Activated CD4-positive, alpha-beta T cell treated with anti-CD3 and anti-CD28 coated beads for 36 hours (primary cell): ENCODE measurements around the gene RIPOR2. TPM values are rescaled to one million over a fixed set of nuclear protein-coding genes. Genes with fewer than 3 reads are reported as not detected.
"Not testable (repeated sequence)": the region's sequence is repeated elsewhere in the genome, so short reads cannot be mapped to it uniquely, and the experiment has no call there.

Source experiments
- ATAC-seq: fragments of 200-7000 bp; cut with Tn5 transposase; one replicate; pipeline ENCODE4 v1.10.0; 2021; ENCODE audit warnings: mild to moderate bottlenecking, moderate library complexity
- CTCF ChIA-PET: fragments of 350-600 bp; sonication (Branson Sonifier 250); formaldehyde crosslinking; loops from one replicate; lab custom pipeline; 2021; ENCODE audit warnings: antibody characterized with exemption; lab: Charles Lee
- POLR2A ChIA-PET: fragments of 350-600 bp; sonication (Branson Sonifier 250); formaldehyde crosslinking; loops from one replicate; lab custom pipeline; 2021; ENCODE audit warnings: antibody characterized with exemption, inconsistent platforms; lab: Charles Lee
- DNase-seq: peaks from one replicate; pipeline ENCODE4 v3.0.0-alpha.2; 2020
- H3K27ac Mint-ChIP-seq: one replicate; pipeline ENCODE4 v1.8.0; 2021; ENCODE audit warnings: mixed read lengths
- H3K27me3 Mint-ChIP-seq: one replicate; pipeline ENCODE4 v1.8.0; 2021; ENCODE audit warnings: mixed read lengths
- H3K36me3 Mint-ChIP-seq: one replicate; pipeline ENCODE4 v1.8.0; 2021; ENCODE audit warnings: low read depth, mixed read lengths
- H3K4me1 Mint-ChIP-seq: one replicate; pipeline ENCODE4 v1.8.0; 2021; ENCODE audit warnings: mixed read lengths
- H3K4me3 Mint-ChIP-seq: one replicate; pipeline ENCODE4 v1.8.0; 2021; ENCODE audit warnings: mild to moderate bottlenecking, moderate library complexity, mixed read lengths
- H3K9me3 Mint-ChIP-seq: one replicate; pipeline ENCODE4 v1.8.0; 2021; ENCODE audit warnings: low read depth, mixed read lengths
- intact Hi-C, 2 experiments: fragments of 100-400 bp; cut with DNase I in 1 of 2; cut with micrococcal nuclease in 1 of 2; formaldehyde crosslinking; loops; one replicate each; pipeline versions ENCODE4 v1.14.2 to v1.15.1; 2022 to 2024; cut with DNase I, micrococcal nuclease
- total RNA-seq, 2 experiments: library from RNA; stranded (reverse); gene quantifications; one replicate each; pipeline ENCODE4 v1.2.3, GENCODE V29; 2021

Gene RIPOR2
- total RNA-seq, 2 experiments from 2014 or later: 60.0 to 67.0 TPM

DNA sequence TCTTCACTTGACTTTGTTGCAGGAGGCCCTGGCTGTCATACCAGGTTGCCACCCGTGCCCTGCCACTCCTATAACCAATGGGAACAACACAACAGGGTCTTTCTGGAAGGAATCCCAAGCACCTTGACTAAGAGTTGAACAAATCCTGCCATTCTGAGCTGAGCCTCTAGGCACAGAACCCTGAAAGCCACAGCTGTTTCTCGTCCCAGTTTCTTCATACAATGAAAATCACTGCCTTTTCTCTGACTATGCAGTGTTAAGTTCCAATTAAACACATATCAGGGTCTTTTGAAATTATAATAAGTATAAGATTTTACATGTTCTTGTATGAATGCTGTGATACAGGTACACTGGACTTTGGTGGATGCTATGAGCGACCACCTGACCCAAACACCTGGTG lies 54.4 kb downstream of the RIPOR2 start:
- Mint-ChIP-seq H3K36me3 (peaks cover 58% of the 10 kb centered on the region), H3K27ac (peak overlapping the region; percentile 82), H3K9me3 (peaks cover 12% of the 10 kb centered on the region), H3K4me1 (peaks cover 83% of the 10 kb centered on the region), H3K4me3 (no peak overlapping the region), H3K27me3 (no peaks in the 10 kb centered on the region)
- DNase-seq: no peak
- POLR2A ChIA-PET: interaction anchor here (1.1 kb wide), 1 partner anchor 24 kb away, joined by 3 read pairs; no protein-coding TSS in a partner anchor
- intact Hi-C loops: no loop called here
- CTCF ChIA-PET: interaction anchor here (0.8 to 4.9 kb wide), 13 partner anchors 9 to 157 kb away, joined by 3 to 30 read pairs (median 5); no protein-coding TSS in a partner anchor
- ATAC-seq: no peak

DNA sequence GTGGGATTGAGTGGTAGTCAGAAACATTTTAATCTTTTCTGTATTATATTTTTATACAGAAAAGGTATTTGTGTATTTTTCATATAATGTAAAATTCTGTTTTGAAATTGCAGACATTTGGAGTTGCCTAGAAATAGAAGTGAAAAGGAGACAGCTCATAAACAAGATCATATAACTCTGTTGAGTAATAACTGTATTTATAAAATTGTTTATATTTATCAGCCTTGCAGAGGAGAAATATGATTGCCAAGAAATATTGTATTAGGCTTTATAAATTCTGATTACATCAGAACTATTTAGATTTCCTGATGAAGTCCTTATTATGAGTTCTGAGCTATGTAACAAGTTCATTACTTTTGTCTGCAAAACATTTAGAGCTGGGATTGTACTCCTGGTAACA lies 55.3 kb downstream of the RIPOR2 start:
- ChIA-PET POLR2A (interaction anchor here (1.1 kb wide), 1 partner anchor 25 kb away, joined by 3 read pairs; no protein-coding TSS in a partner anchor), CTCF (interaction anchor here (0.7 to 4.9 kb wide), 7 partner anchors 18 to 138 kb away, joined by 3 to 30 read pairs (median 5); partner anchors contain the start of gene RIPOR2)
- Mint-ChIP-seq H3K27me3 (no peaks in the 10 kb centered on the region), H3K4me3 (no peak overlapping the region), H3K4me1 (peaks cover 84% of the 10 kb centered on the region), H3K36me3 (peaks cover 63% of the 10 kb centered on the region), H3K27ac (peak overlapping the region; percentile 47), H3K9me3 (peaks cover 12% of the 10 kb centered on the region)
- DNase-seq: no peak
- intact Hi-C loops: no loop called here
- no peak for ATAC-seq

DNA sequence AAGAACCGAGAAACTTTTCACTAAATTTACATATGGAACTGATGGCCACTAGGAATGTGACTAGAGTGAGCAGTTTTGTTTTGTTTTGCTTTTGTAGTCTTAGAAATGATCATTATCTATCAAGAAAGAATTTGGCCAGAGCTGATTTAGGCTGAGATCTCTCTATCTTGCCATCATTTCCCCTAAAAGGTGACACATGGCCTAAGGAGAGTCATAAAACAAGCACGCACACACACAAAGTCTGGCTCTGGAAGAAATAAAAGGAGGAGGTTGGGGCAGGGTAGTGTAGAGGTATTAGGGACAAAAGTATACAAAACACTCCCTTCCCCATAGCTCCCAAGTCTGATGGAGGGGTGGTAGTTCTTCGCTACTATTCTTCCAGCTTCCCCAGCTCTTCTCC lies 56.4 kb downstream of the RIPOR2 start:
- CTCF ChIA-PET: interaction anchor here (0.6 to 4.9 kb wide), 8 partner anchors 19 to 112 kb away, joined by 3 to 30 read pairs (median 4); no protein-coding TSS in a partner anchor
- Mint-ChIP-seq H3K4me1 (peaks cover 85% of the 10 kb centered on the region), H3K9me3 (peaks cover 12% of the 10 kb centered on the region), H3K36me3 (peaks cover 66% of the 10 kb centered on the region), H3K27me3 (no peaks in the 10 kb centered on the region), H3K27ac (peak overlapping the region; percentile 71), H3K4me3 (no peak overlapping the region)
- POLR2A ChIA-PET: no interaction called here
- ATAC-seq: no peak
- no peak for DNase-seq
- intact Hi-C loops: no loop called here

DNA sequence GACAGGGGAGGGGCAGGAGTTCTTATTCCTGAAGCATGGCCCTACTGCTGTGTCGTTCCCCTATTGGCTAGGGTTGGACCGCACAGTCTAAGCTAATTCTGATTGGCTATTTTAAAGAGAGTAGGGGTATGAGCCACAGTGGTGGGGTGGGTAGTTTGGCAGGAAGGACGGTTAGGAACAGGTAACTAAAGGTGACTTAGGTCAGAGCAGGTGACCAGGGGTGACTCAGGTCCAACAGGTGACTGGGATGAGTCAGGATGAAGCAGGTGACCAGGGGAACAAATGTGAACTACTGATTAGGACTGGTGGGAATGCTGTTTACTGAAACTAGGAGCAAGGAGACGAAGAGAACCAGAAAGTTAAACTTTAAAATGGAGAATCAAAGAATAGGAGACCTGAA lies 58.0 kb downstream of the RIPOR2 start:
- POLR2A ChIA-PET, H3K4me3 Mint-ChIP-seq, intact Hi-C loops, ATAC-seq, H3K27me3 Mint-ChIP-seq, DNase-seq: not testable (repeated sequence)
- H3K27ac Mint-ChIP-seq: peak overlapping the region; percentile 40
- H3K4me1 Mint-ChIP-seq: peaks cover 75% of the 10 kb centered on the region
- peaks cover 12% of the 10 kb centered on the region for H3K9me3 Mint-ChIP-seq
- CTCF ChIA-PET: interaction anchor here (0.9 to 1.7 kb wide), 2 partner anchors 52 to 114 kb away, joined by 3 to 7 read pairs; no protein-coding TSS in a partner anchor
- peaks cover 75% of the 10 kb centered on the region for H3K36me3 Mint-ChIP-seq

DNA sequence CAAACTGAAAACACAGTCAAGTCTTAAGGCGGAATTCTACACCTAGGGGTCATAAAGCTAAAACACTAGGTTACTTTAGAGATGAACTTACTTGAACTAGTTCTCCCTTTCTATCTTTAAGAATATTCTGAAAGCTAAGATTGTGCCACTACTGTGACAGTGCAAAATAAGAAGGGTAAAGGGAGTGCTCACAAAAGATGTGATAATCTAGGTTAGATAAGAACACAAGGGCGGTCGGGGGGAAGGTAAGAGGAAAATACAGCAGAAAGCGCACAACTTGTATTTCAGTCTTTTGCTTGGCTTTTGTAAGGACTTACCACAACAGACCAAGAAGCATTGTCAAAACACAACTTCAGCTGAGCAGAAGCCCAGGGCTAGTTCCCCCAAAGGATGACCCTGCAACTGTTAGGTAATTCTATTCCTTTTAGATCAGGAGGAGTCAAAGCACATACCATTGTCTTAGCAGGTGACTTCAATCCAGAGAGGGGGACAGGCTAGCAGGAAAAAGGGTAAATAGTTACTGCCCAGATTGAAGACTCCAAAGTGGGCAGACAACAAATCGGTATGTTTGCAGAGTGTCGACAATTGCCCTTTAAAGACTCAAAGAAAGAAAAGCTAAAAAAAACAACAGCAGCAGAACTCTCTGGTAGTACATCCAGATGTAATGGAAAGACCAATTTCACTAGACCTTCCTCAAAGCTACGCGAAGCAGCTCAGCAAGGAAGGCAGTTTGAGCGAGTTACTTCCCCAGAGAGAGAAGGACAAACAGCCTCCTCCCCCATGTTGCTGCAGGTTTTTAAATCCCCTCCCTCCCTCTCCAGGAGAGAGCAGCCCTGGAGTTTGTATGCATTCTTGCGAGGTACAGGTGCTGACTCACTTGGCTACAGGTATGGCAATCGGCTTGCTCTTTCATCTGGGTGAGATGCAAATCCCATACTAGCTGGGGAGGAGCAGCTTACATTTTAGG lies 59.0 kb downstream of the RIPOR2 start:
- H3K9me3 Mint-ChIP-seq: peaks cover 12% of the 10 kb centered on the region
- ATAC-seq (no peak), DNase-seq (no peak)
- H3K4me3 Mint-ChIP-seq: no peak overlapping the region
- intact Hi-C loops: no loop called here
- ChIA-PET CTCF (interaction anchor here (0.9 to 6.0 kb wide), 8 partner anchors 11 to 115 kb away, joined by 3 to 37 read pairs (median 4); no protein-coding TSS in a partner anchor), POLR2A (interaction anchor here (0.6 kb wide), 1 partner anchor 10 kb away, joined by 4 read pairs; no protein-coding TSS in a partner anchor)
- peaks cover 77% of the 10 kb centered on the region for H3K36me3 Mint-ChIP-seq
- peaks cover 68% of the 10 kb centered on the region for H3K4me1 Mint-ChIP-seq
- no peaks in the 10 kb centered on the region for H3K27me3 Mint-ChIP-seq
- peak overlapping the region; percentile 40 for H3K27ac Mint-ChIP-seq

DNA sequence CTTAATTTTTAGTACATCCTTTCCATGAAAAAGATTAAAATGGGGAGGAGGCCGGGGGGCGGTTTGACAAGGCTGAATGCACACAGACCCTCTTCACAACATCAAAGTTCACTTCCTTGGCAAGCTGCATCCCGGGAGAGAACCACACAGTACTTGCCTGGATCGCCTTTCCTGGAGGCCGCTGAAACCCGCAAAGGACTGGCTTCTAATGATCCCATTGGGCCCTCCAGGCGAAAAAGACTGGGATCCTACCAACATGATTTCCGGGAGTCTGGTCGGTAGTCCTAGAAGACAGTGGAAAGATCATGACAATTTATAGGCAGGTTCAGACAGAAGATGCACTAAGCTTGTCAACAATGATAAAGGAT lies 60.2 kb downstream of the RIPOR2 start:
- intact Hi-C loops: no loop called here
- Mint-ChIP-seq H3K27me3 (no peaks in the 10 kb centered on the region), H3K9me3 (peaks cover 12% of the 10 kb centered on the region), H3K27ac (peak overlapping the region; percentile 47), H3K36me3 (peaks cover 77% of the 10 kb centered on the region), H3K4me1 (peaks cover 61% of the 10 kb centered on the region), H3K4me3 (no peak overlapping the region)
- no peak for DNase-seq
- ATAC-seq: no peak
- CTCF ChIA-PET: interaction anchor here (1.8 to 6.0 kb wide), 2 partner anchors 19 to 24 kb away, joined by 4 to 37 read pairs; no protein-coding TSS in a partner anchor
- POLR2A ChIA-PET: no interaction called here

DNA sequence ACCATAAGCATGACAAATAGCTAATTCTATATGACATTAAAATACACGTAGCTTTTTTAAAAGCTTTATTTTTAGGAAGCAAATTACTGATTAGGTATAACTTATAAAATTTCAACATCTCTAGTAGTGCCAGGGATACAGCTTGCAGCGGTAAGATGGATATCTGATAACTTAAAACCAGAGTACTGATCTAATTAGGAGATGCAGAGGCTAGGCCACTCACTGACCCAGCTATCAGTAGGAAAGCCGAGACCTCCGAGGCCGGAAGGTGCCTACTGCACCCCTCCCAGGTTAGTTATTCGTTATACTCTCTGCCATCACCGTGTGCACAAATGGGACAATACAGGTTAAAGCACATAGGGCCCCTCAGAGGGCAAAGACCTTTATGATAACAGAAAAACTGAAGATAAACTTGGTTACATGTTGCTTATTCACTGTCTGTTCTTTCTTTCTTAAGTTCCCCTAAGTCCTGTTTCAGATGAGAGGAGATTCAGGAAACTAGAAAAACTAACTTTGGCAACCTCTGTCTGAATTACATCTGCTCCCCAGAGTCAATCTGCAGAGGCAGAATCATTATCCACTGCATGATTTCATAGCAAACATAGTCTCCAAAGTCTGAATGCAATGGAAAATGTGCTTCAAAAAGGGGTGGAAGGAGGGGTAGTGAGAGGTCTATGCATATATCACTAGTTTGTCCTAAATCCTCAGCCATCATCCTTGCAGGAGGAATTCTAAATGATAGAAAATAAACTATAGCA lies 60.8 kb downstream of the RIPOR2 start:
- DNase-seq (no peak), ATAC-seq (no peak)
- Mint-ChIP-seq H3K4me3 (no peak overlapping the region), H3K27me3 (no peaks in the 10 kb centered on the region), H3K36me3 (peaks cover 78% of the 10 kb centered on the region), H3K4me1 (peaks cover 59% of the 10 kb centered on the region), H3K27ac (peak overlapping the region; percentile 47), H3K9me3 (peaks cover 12% of the 10 kb centered on the region)
- intact Hi-C loops: no loop called here
- POLR2A ChIA-PET: no interaction called here
- CTCF ChIA-PET: interaction anchor here (0.8 to 6.0 kb wide), 10 partner anchors 10 to 117 kb away, joined by 3 to 37 read pairs (median 4); no protein-coding TSS in a partner anchor

DNA sequence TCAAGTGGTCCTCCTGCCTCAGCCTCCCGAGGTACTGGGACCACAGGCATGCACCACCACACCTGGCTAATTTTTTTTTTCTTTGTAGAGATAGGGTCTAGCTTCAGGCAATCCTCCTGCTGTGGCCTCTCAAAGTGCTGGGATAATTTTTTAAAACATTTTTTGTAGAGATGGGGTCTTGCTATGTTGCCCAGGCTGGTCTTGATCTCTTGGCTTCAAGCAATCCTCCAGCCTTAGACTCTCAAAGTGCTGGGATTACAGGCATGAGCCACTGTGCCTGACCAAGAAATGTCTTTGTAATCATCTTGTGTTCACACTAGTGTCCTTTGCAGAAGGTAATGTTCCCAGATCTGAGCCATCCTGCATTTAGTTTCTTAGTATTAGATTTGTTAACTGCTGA lies 61.6 kb downstream of the RIPOR2 start:
- POLR2A ChIA-PET: no interaction called here
- no peak for ATAC-seq

DNA sequence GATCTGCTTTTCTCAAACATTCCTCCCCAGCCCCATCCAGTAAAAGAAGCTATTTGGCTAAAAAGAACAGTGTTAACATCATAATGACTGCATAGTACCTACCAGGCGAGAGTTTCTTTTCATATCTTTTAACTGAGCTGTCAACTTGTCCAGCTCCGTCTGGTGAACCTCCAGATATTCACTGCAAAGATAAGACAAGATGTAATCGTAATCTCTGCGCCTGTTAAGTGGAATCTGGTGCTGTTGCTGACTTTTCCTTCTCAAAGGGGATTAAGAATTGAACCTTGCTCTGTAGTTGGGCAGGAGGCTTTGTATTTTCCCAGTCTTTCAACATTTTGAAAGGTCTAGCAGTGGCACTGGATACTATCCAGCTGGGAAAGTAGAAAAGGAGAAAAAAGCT lies 63.0 kb downstream of the RIPOR2 start:
- Mint-ChIP-seq H3K4me3 (no peak overlapping the region), H3K36me3 (peaks cover 74% of the 10 kb centered on the region), H3K27ac (peak overlapping the region; percentile 29), H3K9me3 (peaks cover 6% of the 10 kb centered on the region), H3K27me3 (no peaks in the 10 kb centered on the region), H3K4me1 (peaks cover 55% of the 10 kb centered on the region)
- ChIA-PET POLR2A (no interaction called here), CTCF (interaction anchor here (0.7 to 6.0 kb wide), 6 partner anchors 9 to 119 kb away, joined by 3 to 37 read pairs (median 8); no protein-coding TSS in a partner anchor)
- DNase-seq (no peak), ATAC-seq (no peak)
- intact Hi-C loops: no loop called here

More for the DNA sequence above, 61.6 kb downstream of the RIPOR2 start:
- intact Hi-C loops: no loop called here
- Mint-ChIP-seq H3K9me3 (peaks cover 12% of the 10 kb centered on the region), H3K36me3 (peaks cover 74% of the 10 kb centered on the region), H3K27ac (peak overlapping the region; percentile 37), H3K4me3 (no peak overlapping the region), H3K27me3 (no peaks in the 10 kb centered on the region), H3K4me1 (peaks cover 51% of the 10 kb centered on the region)
- DNase-seq: no peak
- CTCF ChIA-PET: interaction anchor here (0.7 to 6.0 kb wide), 12 partner anchors 9 to 118 kb away, joined by 3 to 37 read pairs (median 4); no protein-coding TSS in a partner anchor

DNA sequence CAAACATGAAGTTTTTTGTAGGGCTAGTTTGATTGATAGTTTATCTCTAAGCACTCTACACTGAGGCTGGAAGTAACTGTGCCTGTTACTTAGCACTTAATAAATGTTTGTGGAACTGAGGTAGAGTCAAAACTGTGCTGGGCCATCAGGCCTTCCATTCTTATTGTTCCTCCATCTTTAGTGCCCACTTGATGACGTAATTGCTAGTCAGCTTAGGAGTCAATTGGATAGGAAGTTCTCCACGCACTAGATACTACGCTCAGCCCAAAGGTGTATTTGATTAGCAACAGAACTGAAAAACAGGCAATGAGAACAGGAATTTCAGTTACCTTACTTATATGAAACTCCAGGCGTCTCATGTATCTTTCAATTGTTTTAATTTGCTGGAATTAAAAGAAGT lies 67.0 kb downstream of the RIPOR2 start:
- intact Hi-C loops: no loop called here
- Mint-ChIP-seq H3K27ac (peak overlapping the region; percentile 75), H3K4me1 (peaks cover 58% of the 10 kb centered on the region), H3K36me3 (peaks cover 56% of the 10 kb centered on the region), H3K9me3 (no peaks in the 10 kb centered on the region), H3K27me3 (no peaks in the 10 kb centered on the region), H3K4me3 (no peak overlapping the region)
- CTCF ChIA-PET: interaction anchor here (0.6 to 2.0 kb wide), 6 partner anchors 14 to 191 kb away, joined by 3 to 7 read pairs (median 4); no protein-coding TSS in a partner anchor
- POLR2A ChIA-PET: no interaction called here
- ATAC-seq (no peak), DNase-seq (no peak)
